SH-SY5Y (cell line): ENCODE measurements around the gene CARD9.

Experiments
- GATA2 ChIP-seq: IDR thresholded peaks from 2 replicates; pipeline ENCODE4 v1.6.1; 2011; ENCODE audit warnings: mild to moderate bottlenecking, low read depth, low read length
- GATA3 ChIP-seq: IDR thresholded peaks from 2 replicates; pipeline ENCODE4 v1.6.1; 2011; ENCODE audit warnings: low read depth, mild to moderate bottlenecking, low read length, moderate library complexity

GRCh38 chr9:136399176-136400037, 25.9 kb upstream of the CARD9 start:
- TF ChIP-seq GATA2 (no peak), GATA3 (no peak)
